Colon (tissue), 2 donors: Measurements from ENCODE around the gene ARNT2.
"Not testable (repeated sequence)": the region's sequence is repeated elsewhere in the genome, so short reads cannot be mapped to it uniquely, and the experiment has no call there.

Experiments used
- FAIRE-seq: peaks from 2 replicates; lab custom pipeline; 2012; peaks lifted over from hg19 to GRCh38; lab: Jason Lieb, UNC
- donor health status: control.
- donor health status: control.

Gene ARNT2

DNA sequence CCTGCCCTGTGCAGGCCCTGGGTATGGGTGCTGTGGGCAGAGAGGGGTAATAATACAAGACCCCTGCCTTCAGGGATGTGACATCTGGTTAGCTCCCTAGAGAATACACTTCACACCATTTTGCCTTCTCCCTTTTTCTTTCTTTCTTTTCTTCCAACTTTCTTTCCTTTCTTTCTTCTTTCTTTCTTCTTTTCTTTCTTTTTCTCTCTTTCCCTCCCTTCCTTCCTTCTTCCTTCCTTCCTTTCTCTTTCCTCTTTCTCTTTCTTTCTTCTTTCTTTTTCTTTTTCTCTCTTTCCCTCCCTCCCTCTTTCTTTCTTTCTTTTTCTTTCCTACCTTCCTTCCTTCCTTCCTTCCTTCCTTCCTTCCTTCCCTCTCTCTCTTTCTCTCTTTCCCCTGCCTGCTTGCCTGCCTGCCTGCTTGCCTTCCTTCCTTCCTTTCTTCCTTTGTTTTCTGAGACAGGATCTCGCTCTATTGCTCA, 222.5 kb downstream of the ARNT2 start:
- no peak for FAIRE-seq

DNA sequence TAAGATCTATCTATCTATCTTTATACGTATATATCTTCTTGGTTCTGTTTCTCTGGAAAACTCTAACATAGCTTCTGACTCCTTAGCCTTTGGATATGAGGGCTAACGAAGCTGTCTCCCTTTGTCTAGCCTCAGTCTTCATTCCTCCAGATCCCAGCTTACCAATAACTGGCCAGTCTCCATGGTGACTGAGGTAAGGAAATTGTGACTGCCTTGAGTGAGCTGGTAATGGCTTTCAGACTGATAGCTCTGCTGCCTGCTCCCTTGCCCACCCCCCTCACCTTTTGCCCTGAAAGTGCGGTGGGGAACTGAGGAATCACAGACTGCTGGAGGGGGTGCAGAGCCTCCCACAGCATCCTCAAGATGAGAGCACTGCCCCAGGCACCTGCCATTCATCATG, 225.2 kb downstream of the ARNT2 start:
- no peak for FAIRE-seq

DNA sequence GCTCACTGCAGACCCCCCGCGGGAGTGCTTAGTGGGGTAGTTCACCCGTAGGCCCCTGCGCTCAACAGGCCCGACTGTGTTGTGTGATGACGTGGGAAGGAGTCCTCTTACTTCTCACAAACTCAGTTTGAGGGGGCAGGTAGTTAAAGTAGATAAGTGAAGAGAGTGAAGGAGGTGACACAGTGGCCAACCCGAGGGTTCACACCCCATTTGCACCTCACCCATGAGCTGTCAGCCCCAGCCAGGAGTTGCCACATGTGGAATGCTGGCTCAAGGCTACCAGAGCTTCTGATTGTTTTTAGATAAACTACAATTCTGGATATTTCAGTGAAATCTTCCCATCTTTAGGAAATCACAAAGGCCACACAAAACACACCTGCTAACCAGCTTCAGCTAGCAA, 226.8 kb downstream of the ARNT2 start:
- no peak for FAIRE-seq

DNA sequence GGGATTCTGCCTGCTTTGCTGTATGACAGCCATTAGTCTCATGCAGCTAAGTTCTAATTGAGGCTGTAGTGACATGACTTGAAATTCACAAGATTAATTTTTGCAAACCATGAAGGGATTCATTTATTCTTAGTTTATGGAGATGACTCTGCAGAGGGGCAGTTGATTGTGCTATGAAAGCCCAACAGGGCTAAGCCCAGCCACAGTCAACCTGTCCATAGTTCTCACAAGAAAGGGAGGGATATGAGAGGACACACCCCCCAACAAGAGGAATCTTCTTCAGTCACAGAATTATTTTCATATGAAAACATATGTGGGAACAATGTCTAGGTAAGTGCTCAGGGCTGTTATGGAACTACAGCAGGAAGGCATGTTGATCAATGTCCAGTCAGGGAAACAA, 229.0 kb downstream of the ARNT2 start:
- FAIRE-seq, result no peak

DNA sequence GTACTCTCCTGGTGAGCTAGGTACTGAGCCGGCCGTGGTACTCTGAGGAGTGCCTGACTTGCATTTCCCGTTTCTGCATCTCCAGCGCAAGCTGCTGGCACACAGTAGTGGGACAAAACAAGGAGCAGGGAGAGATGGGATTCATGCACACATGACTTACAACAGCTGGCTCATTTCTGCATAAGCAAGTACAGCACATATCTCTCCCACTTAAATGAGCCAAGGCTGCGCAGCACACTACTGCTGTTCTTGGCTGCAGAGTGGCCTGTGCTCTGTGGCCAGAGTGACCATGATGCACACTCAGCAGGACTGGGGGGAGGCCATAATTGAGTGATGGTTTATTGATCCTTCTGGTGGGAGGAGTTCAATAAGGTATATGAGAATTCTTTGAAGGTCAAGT, 231.8 kb downstream of the ARNT2 start:
- no peak for FAIRE-seq

GRCh38 chr15:80636675-80637074, 232.5 kb downstream of the ARNT2 start:
- no peak for FAIRE-seq

GRCh38 chr15:80637747-80638146, 233.6 kb downstream of the ARNT2 start:
- FAIRE-seq, result no peak

DNA sequence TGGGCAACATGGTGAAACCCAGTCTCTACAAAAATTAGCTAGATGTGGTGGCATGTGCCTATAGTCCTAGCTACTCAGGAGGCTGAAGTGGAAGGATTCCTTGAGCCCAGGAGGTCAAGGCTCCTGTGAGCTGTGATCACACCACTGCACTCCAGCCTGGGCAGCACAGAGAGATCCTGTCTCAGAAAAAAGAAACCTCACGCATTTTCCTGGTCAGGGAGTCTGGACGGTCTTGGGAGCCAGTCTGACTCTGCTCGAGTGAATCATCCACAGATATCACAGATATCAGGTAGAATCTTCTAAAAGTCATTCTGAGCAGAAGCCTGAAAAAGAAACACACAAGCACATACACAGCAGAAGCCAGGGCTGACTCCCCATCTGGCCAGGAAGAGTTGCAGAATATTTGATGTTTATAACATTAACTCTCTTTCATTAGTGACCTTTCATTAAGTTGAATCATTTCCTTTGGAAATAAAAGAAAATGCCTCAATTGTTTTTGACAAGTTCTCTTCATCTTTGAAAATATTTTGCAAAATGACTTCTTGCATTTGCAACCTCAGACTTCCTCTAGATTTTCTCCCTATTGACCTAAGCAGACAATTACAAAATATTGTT, 234.5 kb downstream of the ARNT2 start:
- no peak for FAIRE-seq

DNA sequence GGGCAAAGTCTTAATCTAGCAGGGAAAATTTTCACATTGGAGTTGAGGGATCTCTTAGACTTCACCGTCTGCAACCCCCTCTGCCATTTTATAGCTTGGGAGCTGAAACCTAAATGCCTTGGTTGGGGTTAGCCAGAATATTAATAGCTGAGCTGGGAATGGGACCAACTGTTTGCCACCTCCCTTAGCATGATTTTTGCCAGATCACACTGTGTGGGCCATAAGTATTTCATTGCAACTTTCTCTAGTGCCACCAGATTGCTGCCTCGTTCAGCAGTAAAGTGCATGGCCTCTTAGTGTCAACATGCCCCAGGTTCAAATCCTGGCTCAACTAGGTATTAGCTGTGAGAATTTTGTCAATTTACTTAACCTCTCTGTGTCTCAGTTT, 235.0 kb downstream of the ARNT2 start:
- FAIRE-seq, result no peak

- no peak for FAIRE-seq
Observed at GRCh38 chr15:80640531-80641121, 236.4 kb downstream of the ARNT2 start.

- no peak for FAIRE-seq
Observed at GRCh38 chr15:80641384-80641783, 237.2 kb downstream of the ARNT2 start.

GRCh38 chr15:80643431-80643951, 239.3 kb downstream of the ARNT2 start:
- no peak for FAIRE-seq

DNA sequence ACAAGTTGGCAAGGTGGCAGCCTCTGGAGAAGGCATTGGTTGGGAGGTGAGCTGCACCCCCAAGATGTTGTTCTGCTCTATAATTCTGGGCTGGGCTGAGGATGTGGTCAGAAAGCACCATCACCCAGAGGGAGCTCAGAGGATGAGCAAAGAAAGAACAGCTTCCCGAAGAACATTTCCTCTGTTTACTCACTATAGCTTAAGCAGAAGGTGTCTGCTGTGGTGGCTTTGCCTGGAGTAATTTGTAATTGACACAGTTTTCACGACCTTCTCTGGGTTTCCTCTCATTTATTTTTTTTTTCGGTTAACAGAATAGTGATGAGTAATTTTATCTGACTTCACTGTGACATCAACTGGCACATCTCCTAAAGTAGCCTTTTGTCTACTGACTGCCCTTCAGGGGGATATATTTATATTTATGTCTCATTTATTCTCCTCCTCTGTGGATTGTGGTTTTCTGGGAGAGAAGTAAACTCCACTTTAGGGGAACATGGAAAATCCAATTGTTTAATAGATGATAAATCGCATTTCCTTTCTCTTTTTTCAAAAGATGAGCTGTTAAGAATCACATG, 241.4 kb downstream of the ARNT2 start:
- no peak for FAIRE-seq

DNA sequence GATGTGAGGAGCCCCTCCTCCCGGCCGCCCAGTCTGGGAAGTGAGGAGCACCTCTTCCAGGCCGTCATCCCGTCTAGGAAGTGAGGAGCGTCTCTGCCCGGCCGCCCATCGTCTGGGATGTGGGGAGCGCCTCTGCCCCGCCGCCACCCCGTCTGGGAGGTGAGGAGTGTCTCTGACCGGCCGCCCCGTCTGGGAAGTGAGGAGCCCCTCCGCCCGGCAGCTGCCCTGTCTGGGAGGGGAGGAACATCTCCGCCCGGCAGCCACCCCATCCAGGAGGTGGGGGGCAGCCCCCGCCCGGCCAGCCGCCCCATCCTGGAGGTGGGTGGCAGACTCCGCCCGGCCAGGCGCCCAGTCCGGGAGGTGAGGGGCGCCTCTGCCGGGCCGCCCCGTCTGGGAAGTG, 243.2 kb downstream of the ARNT2 start:
- FAIRE-seq, result not testable (repeated sequence)
